Thymus (tissue), 14 donors: Measurements from ENCODE around the gene ACKR4. TPM values are rescaled to one million over a fixed set of nuclear protein-coding genes. Genes with fewer than 3 reads are reported as not detected.
A peak's percentile ranks its signal among the peaks of the same experiment; 100 is the strongest.
"Not testable (repeated sequence)": the region's sequence is repeated elsewhere in the genome, so short reads cannot be mapped to it uniquely, and the experiment has no call there.

ENCODE experiments used
- DNase-seq, 9 donors: peaks; one replicate each; pipeline ENCODE4 v3.0.0-alpha.2; 2013; ENCODE audit warnings: low spot score in 9 of 9, low read depth in 6 of 9, missing footprints in 1 of 9
- H3K27ac ChIP-seq, 2 donors: one replicate each; pipeline ENCODE4 v1.5.1; 2013; ENCODE audit warnings: control low read depth in 1 of 2, low read depth in 1 of 2, low read length in 1 of 2, mild to moderate bottlenecking in 1 of 2, moderate library complexity in 1 of 2
- H3K27me3 ChIP-seq, 2 donors: one replicate each; pipeline ENCODE4 v1.5.1; 2013; ENCODE audit warnings: low read length in 1 of 2; ENCODE audit not compliant: control insufficient read depth in 2 of 2, insufficient read depth in 1 of 2
- H3K36me3 ChIP-seq, 2 donors: one replicate each; pipeline ENCODE4 v1.5.1; 2013; ENCODE audit warnings: low read length in 1 of 2, mild to moderate bottlenecking in 1 of 2, moderate library complexity in 1 of 2; ENCODE audit not compliant: control insufficient read depth in 2 of 2, insufficient read depth in 2 of 2
- H3K4me1 ChIP-seq, 2 donors: one replicate each; pipeline ENCODE4 v1.5.1; 2013; ENCODE audit warnings: low read length in 2 of 2; ENCODE audit not compliant: control insufficient read depth in 2 of 2, insufficient read depth in 2 of 2
- H3K4me3 ChIP-seq, 2 donors: one replicate each; pipeline ENCODE4 v1.5.1; 2013; ENCODE audit warnings: low read length in 2 of 2, control low read depth in 1 of 2, mild to moderate bottlenecking in 1 of 2
- H3K9me3 ChIP-seq, 2 donors: one replicate each; pipeline ENCODE4 v1.5.1; 2013; ENCODE audit warnings: low read length in 1 of 2, mild to moderate bottlenecking in 1 of 2; ENCODE audit not compliant: control insufficient read depth in 2 of 2, insufficient read depth in 1 of 2
- WGBS: extraction: QIAGEN DNeasy Blood & Tissue Kit; methylation state at CpG from one replicate; pipeline ENCODE4 v1.1.7; 2013; 5-methylcytosine and 5-hydroxymethylcytosine counted together
- long read RNA-seq, 10 donors: transcript quantifications; one replicate each; lab custom pipeline, GENCODE V29; 2026
- polyA plus RNA-seq: library from polyadenylated mRNA; stranded (reverse); fragments of 200-250 nt; gene quantifications from one replicate; pipeline ENCODE4 v1.2.3, GENCODE V29; 2013
- total RNA-seq: library from RNA; stranded (reverse); fragments of 120-200 nt; gene quantifications from one replicate; pipeline ENCODE4 v1.2.4, GENCODE V29; 2013
- donor health status: healthy.

Gene ACKR4
- 0.94 TPM for total RNA-seq
- polyA plus RNA-seq: 0.71 TPM
- long read RNA-seq, donor 1: 0 reads
- long read RNA-seq, donor 2, partial matches to known transcripts: 24 of 25 reads
- long read RNA-seq, donor 2, other reads (novel, unspliced or antisense): 0 of 25 reads
- long read RNA-seq, donor 3: 0 reads
- long read RNA-seq, donor 4: 0 reads
- long read RNA-seq, donor 5, partial matches to known transcripts: 0 of 1 reads
- long read RNA-seq, donor 5, other reads (novel, unspliced or antisense): 0 of 1 reads
- long read RNA-seq, donor 6, partial matches to known transcripts: 0 of 1 reads
- long read RNA-seq, donor 6, other reads (novel, unspliced or antisense): 0 of 1 reads
- long read RNA-seq, donor 7: 0 reads
- long read RNA-seq, donor 8: 0 reads
- long read RNA-seq, donor 9: 0 reads
- long read RNA-seq, donor 10: 0 reads

DNA sequence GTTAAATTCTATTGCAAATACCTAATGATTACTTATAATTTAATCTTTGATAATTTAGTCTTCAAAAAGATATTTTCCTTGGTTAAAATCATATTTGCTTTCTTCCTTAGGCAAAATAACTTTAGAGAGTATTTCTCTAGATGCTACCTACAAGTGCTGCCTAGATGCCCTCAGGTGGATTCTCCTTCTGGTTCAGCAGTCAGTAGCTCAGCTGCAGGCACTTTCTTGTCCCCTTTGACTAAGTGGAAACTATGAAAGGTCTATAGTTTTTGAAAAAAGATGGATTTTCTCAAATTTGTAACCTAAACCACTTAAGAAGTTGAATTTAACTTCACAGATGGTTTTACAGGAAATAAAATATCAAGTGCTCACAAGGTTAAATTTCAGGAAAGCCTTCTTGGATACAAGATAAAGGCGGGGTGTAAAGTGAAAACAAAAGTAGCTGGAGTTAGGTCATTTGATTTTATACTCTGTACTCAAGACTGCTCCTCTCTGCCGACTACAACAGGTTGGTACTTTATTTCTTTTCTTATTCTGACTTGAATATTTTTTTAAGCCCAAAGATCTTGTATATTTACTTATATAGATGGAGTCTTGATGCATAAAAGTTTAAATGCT is at the start of gene ACKR4:
TSS of gene ACKR4 (plus strand) at position 455 of the 618 bp plus-strand sequence. CDS start 3,128 bp downstream, outside the sequence.
- no peak within 1 kb of the TSS for H3K4me3 ChIP-seq
- no peaks in the 10 kb centered on the region for H3K27me3 ChIP-seq
- peaks cover 0 to 4% of the 10 kb centered on the region in 2 donors for H3K36me3 ChIP-seq
- no peak for DNase-seq
- no peaks in the 10 kb centered on the region for H3K4me1 ChIP-seq
- no peaks in the 10 kb centered on the region for H3K9me3 ChIP-seq
- no peak within 1 kb of the TSS for H3K27ac ChIP-seq
- 81% methylated on average over 2 of the region's 2 CpGs for WGBS

DNA sequence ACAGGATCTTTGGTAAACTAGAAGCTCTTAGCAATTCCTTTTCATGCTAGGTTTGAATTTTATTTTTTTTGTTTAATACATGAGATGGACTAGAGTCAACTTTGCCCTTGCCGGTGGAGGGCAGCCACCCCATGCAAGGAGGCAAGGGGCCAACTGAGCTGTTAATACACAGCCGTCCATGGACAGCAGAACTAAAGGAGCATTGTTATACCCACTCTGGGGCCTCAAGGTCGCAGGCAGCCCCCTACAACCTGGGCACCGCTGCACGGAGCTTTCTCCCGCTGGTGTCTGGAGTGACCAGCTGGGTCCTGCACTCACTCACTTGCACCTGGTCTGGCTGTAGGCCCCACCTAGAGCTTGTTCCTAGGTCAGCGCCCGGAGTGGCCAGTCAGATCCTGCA is 47.9 kb upstream of the ACKR4 start:
- peaks cover 0 to 6% of the 10 kb centered on the region in 2 donors for H3K4me1 ChIP-seq
- DNase-seq: no peak
- H3K27ac ChIP-seq: no peak overlapping the region
- H3K36me3 ChIP-seq: no peaks in the 10 kb centered on the region
- peaks cover 0 to 3% of the 10 kb centered on the region in 2 donors for H3K9me3 ChIP-seq
- no peak overlapping the region for H3K4me3 ChIP-seq
- WGBS: 99% methylated on average over 8 of the region's 8 CpGs
- H3K27me3 ChIP-seq: no peaks in the 10 kb centered on the region

DNA sequence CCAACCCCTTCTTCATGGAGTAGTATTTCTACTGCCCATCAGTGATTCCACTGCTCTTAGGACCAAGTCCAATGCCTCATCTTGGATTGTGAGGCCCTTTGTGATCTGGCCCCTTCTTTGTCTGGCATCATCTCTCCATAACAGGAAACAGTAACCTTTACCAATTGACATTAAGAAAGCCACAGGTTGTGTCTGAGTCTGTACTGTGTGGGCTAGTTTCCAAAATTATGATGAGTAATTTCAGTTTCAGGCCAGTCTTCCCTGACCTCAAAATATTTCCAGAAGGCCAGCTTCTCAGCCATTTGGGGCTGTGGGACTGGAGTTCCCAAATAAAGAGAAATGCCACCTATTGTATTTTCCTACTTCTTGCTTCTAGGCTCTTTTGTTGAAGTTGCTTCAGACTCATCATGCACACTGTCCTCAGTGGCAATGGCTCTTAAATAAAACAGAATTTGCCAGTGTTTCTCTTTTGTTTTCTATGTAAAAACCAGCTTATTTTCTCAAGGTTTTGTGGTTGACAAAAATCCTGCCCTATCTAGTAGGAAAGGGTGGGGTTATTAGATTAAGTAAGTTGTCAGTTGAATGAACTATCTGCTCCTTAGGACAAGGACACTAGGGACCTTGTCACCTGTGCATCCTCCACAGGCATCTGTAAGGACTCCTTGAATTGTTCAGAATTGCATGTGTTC is 47.0 kb upstream of the ACKR4 start:
- H3K36me3 ChIP-seq: no peaks in the 10 kb centered on the region
- DNase-seq: peak in 1 of 9 donors; percentile 7
- H3K4me1 ChIP-seq: peaks cover 0 to 6% of the 10 kb centered on the region in 2 donors
- H3K9me3 ChIP-seq: peaks cover 0 to 3% of the 10 kb centered on the region in 2 donors
- H3K4me3 ChIP-seq: no peak overlapping the region
- peak overlapping the region in 1 of 2 donors; percentile 30 for H3K27ac ChIP-seq
- H3K27me3 ChIP-seq: no peaks in the 10 kb centered on the region

DNA sequence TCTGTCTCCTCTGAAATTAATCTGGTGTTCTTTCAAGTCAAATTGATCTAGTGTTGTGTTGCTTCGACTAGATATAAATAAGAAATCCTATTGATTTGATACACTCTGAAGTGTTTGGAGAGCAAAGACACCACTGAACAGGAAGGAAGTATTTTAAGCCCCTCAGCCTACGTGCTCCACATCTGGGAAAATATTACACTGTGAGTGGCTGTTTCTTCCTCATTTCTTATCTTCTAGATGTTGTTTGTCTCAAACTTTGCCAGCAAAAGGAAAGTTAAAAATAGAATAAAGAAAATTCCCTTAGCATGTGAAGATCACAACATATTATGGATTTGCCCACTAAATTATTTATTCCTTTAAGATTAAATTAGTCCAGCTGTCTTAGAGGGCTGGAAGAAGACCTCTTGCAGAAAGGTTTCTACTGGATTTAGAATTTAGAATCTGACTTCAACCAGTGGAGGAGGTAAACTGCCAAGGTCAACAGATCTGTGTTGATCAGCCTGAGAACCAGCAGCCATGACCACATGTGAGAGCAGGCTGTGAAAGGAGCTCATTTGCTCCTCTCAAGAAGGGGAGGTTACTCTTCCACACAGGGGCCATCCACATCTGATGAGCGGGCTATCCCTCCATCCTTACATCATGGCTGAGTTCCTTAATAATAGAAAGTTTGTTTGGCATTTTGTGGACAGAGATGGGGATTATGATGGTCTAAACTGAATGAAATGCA is 46.3 kb upstream of the ACKR4 start:
- peaks cover 0 to 6% of the 10 kb centered on the region in 2 donors for H3K4me1 ChIP-seq
- DNase-seq: no peak
- peaks cover 0 to 3% of the 10 kb centered on the region in 2 donors for H3K9me3 ChIP-seq
- no peaks in the 10 kb centered on the region for H3K27me3 ChIP-seq
- WGBS: 38% methylated on average over 3 of the region's 3 CpGs
- H3K4me3 ChIP-seq: no peak overlapping the region
- H3K36me3 ChIP-seq: no peaks in the 10 kb centered on the region
- peak overlapping the region in 1 of 2 donors; percentile 30 for H3K27ac ChIP-seq

DNA sequence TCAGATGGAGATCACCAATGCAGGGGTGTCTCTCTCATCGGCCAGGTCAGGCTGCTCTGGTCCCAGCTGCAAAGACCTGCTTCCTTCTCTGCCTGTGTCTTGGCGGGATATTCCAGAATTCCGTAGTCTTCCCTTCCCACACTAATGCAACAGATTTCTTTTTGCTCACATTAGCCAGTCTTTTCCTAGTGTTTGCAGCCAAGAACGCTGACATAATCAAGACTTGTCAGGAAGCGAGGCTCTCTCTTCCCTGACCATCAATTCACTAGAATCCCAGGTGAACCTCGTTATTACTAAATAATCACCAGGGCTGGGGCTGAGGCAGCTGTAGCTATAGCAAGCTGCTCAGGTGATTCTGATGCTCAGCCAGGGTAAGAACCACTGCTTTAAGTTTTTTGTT is 43.2 kb upstream of the ACKR4 start:
- Histone ChIP-seq H3K27me3 (no peaks in the 10 kb centered on the region), H3K9me3 (no peaks in the 10 kb centered on the region)
- WGBS: 96% methylated on average over 6 of the region's 6 CpGs

DNA sequence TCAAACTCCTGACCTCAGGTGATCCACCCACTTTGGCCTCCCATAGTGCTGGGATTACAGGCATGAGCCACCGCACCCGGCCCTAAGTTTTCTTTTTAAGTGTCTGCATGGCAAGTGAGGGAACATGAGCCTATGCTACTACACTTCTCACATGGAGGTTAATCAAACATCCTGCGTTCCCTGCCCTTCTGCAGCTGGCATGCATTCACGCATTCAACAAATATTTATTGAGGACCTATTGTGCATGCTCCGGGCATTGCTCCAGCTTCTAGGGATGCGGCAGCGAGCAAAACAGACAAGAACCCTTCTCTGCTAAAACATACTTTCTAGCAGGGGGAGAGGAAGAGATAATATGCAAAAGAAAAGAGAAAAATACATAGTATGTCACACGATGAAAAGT is 42.6 kb upstream of the ACKR4 start:
- Histone ChIP-seq H3K4me3 (no peak overlapping the region), H3K4me1 (peaks cover 0 to 6% of the 10 kb centered on the region in 2 donors), H3K36me3 (no peaks in the 10 kb centered on the region), H3K9me3 (no peaks in the 10 kb centered on the region), H3K27me3 (no peaks in the 10 kb centered on the region), H3K27ac (no peak overlapping the region)
- no peak for DNase-seq
- WGBS: 87% methylated on average over 8 of the region's 8 CpGs

More for the DNA sequence above, 43.2 kb upstream of the ACKR4 start:
- Histone ChIP-seq H3K4me1 (peaks cover 0 to 6% of the 10 kb centered on the region in 2 donors), H3K27ac (no peak overlapping the region), H3K36me3 (no peaks in the 10 kb centered on the region), H3K4me3 (no peak overlapping the region)
- no peak for DNase-seq

DNA sequence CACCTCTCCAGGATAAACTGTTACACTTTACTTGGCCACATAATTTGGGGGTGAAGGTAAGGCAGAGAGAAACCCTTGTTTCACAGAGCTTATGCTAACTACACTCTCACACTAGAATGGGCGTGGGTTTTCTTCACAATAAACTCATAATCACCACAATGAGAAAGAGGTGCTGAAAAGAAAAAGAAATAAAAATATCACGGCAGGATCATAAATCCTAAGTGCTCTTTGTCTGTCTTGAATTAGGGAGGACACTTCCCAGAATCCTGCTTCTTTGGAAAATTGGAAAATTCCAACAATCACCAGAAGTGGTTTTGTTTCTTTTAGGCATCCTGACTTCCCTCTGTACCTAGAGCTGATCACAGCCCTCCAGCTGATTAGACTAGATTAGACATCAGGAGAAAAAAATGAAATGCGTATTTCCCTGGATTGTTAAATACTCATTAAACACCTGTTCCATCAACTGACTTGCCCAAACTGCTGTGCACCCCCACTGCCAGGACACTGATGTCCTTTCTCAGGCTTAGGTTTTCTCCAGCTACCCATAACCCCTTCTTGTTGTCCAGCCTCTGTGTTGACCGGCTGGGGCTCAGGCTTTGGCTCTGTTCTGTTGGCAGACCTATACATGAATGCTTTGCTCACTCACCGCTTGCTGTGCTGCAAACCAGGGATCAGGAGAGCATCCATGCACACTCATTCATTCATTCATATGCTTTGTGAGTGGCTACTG is 41.6 kb upstream of the ACKR4 start:
- no peak for DNase-seq
- H3K4me1 ChIP-seq: peaks cover 0 to 6% of the 10 kb centered on the region in 2 donors
- 94% methylated on average over 5 of the region's 5 CpGs for WGBS
- H3K36me3 ChIP-seq: no peaks in the 10 kb centered on the region
- H3K4me3 ChIP-seq: no peak overlapping the region
- H3K27me3 ChIP-seq: no peaks in the 10 kb centered on the region
- H3K9me3 ChIP-seq: no peaks in the 10 kb centered on the region
- no peak overlapping the region for H3K27ac ChIP-seq

DNA sequence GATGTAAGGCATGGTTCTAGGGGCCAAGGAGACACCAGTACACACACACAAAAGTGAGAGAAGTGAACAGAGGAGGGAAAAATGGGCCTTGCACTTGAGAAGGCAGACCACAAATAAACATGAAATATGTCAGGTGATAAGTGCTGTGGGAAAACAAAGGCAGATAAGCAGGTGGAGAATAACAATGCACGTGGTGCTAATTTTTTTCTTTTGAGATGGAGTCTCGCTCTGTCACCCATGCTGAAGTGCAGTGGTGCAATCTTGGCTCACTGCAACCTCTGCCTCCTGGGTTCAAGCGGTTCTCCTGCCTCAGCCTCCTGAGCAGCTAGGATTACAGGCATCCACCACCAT is 41.1 kb upstream of the ACKR4 start:
- not testable (repeated sequence) for H3K36me3 ChIP-seq, DNase-seq, H3K27ac ChIP-seq, H3K4me3 ChIP-seq, H3K9me3 ChIP-seq, H3K4me1 ChIP-seq, H3K27me3 ChIP-seq
- 94% methylated on average over 3 of the region's 3 CpGs for WGBS
